Measurements from ENCODE around the gene GLUL.

The GLUL gene

GRCh38 chr1:182391362-182392049 lies at the start of gene GLUL:
Gene GLUL, minus strand, starts transcription at chr1:182391790. Its CDS starts 3,053 bp downstream, at chr1:182388737.
- TF ChIP-seq, protein P1, sequence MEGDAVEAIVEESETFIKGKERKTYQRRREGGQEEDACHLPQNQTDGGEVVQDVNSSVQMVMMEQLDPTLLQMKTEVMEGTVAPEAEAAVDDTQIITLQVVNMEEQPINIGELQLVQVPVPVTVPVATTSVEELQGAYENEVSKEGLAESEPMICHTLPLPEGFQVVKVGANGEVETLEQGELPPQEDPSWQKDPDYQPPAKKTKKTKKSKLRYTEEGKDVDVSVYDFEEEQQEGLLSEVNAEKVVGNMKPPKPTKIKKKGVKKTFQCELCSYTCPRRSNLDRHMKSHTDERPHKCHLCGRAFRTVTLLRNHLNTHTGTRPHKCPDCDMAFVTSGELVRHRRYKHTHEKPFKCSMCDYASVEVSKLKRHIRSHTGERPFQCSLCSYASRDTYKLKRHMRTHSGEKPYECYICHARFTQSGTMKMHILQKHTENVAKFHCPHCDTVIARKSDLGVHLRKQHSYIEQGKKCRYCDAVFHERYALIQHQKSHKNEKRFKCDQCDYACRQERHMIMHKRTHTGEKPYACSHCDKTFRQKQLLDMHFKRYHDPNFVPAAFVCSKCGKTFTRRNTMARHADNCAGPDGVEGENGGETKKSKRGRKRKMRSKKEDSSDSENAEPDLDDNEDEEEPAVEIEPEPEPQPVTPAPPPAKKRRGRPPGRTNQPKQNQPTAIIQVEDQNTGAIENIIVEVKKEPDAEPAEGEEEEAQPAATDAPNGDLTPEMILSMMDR (IDR thresholded peaks at IDR 0.05; ENCODE audit: low read length, missing control alignments): peak; percentile 16
- peak within 1 kb of the TSS; percentile 89 for H3K4me3 ChIP-seq (replicated peaks; ENCODE audit: low read depth, low read length)
- DNase-seq (ENCODE audit: low read depth): peak; percentile 93

DNA sequence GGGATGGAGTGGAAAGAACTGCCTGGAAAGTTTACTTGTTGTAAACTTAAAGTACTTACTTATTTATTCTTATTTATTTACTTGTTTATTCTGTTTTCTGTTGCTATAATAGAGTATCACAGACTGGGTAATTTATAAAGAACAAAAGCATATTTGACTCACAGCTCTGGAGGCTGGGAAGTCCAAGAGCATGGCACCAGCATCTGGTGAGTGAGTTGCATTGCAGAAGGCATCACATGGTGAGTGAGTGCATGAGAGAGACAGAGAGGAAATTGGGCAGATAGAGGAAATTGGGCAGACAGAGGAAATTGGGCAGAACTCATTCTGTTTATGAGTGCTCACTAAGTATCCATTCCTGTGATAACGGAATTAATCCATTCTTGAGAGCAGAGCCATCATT lies 46.7 kb upstream of the GLUL start:
- DNase-seq (ENCODE audit: low read depth): no peak
- TF ChIP-seq, protein P1 (IDR thresholded peaks at IDR 0.05; ENCODE audit: low read length, missing control alignments): no peak
- H3K4me3 ChIP-seq (replicated peaks; ENCODE audit: low read depth, low read length): no peak overlapping the region

GRCh38 chr1:182433580-182433979 lies 42.0 kb upstream of the GLUL start:
- TF ChIP-seq, protein P1 (IDR thresholded peaks at IDR 0.05; ENCODE audit: low read length, missing control alignments): no peak
- no peak overlapping the region for H3K4me3 ChIP-seq (replicated peaks; ENCODE audit: low read depth, low read length)
- no peak for DNase-seq (ENCODE audit: low read depth)

DNA sequence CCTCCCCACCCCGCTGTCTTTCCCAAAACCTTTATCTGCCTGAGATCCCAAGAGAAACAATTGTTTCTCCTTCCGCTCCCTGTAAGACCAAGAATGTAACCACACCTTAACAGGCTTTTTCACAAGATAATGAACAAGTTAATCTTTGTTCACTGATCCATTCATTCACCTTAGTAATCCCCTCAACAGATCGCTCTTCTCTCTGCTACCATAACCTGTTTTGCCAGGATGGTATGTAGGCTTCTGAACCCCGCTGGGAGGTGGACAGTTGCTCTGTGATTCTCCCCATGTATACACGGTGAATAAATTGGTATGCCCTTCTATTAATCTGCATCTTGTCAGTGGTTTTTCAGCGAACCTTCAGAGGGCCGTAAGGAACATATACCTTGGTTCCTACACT lies 39.7 kb upstream of the GLUL start:
- TF ChIP-seq, protein P1 (IDR thresholded peaks at IDR 0.05; ENCODE audit: low read length, missing control alignments): no peak
- DNase-seq (ENCODE audit: low read depth): no peak
- no peak overlapping the region for H3K4me3 ChIP-seq (replicated peaks; ENCODE audit: low read depth, low read length)

DNA sequence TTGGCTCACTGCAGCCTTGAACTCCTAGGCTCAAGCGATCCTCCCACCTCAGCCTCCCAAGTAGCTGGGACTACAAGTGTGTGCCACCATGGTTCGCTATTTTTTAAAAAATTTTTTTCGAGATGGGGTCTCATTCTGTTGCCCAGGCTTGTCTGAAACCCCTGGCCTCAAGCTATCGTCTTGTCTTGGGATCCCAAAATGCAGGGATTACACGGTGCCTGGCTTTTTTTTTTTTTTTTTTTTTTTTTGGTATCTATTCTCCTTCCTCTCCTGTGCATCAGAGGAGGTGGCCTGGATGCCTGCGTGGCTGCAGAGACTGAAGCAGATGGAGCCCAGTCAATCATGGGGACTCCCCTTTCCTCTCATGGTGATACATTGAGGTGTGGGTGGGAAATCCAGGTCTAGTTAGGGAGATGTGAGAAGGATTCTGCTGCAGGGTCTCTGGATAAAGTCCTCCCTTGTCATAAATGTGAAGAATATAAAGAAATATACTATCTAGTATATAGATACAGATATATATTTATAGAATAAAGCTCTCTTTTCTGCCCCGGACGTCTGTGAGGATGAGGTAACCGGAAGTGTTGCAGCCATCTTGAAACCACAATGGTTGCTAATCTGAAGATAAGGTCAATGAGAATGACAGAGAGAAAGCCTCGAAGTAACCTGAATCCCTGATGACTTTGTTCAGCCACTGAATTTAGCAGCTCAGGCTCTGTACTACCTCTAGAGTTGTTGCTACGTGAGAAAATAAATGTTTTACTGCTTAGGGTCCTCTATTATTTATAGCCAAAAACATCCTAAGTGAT lies 38.9 kb upstream of the GLUL start:
- H3K4me3 ChIP-seq (replicated peaks; ENCODE audit: low read depth, low read length): no peak overlapping the region
- peak; percentile 25 for DNase-seq (ENCODE audit: low read depth)
- TF ChIP-seq, protein P1 (IDR thresholded peaks at IDR 0.05; ENCODE audit: low read length, missing control alignments): no peak

DNA sequence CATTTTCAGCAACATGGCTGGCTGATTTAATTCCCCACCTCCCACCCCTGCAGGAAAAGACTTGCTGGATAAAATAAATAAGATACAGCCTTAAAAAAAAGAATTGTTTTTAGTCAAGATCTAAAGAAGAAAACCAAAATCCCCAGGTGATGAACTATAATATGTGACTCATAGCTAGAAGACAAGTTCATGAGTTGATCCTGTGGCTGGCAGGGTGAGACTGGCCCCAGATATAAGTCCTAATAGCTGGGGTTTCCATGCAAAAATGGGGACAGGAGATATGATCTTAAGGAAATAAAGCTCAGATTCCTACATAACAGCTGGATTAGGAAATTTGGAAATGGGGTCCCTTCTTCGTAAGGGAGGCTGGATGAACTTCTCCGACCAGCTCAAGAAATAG lies 36.5 kb upstream of the GLUL start:
- no peak overlapping the region for H3K4me3 ChIP-seq (replicated peaks; ENCODE audit: low read depth, low read length)
- TF ChIP-seq, protein P1 (IDR thresholded peaks at IDR 0.05; ENCODE audit: low read length, missing control alignments): no peak
- no peak for DNase-seq (ENCODE audit: low read depth)

Data from fibroblast of pulmonary artery (primary cell).